NCI-H1694 (cell line): ENCODE measurements around the gene SVIL.
"Not testable (repeated sequence)": the region's sequence is repeated elsewhere in the genome, so short reads cannot be mapped to it uniquely, and the experiment has no call there.

Experiments used
- DNase-seq: peaks from one replicate; lab custom pipeline; 2025; lab: John Stamatoyannopoulos, UW

SVIL gene

GRCh38 chr10:29600821-29601220 is 34.0 kb downstream of the SVIL start:
- DNase-seq, result no peak

GRCh38 chr10:29600067-29600466 is 34.7 kb downstream of the SVIL start:
- DNase-seq, result no peak

GRCh38 chr10:29598851-29599311 is 35.9 kb downstream of the SVIL start:
- DNase-seq, result no peak

- DNase-seq, result no peak
Observed at GRCh38 chr10:29596826-29597225, 37.9 kb downstream of the SVIL start.

- DNase-seq, result no peak
Observed at GRCh38 chr10:29596356-29596755, 38.4 kb downstream of the SVIL start.

GRCh38 chr10:29595636-29596225 is 39.0 kb downstream of the SVIL start:
- no peak for DNase-seq

GRCh38 chr10:29595146-29595545 is 39.6 kb downstream of the SVIL start:
- no peak for DNase-seq

- no peak for DNase-seq
Observed at GRCh38 chr10:29591651-29591968, 43.2 kb downstream of the SVIL start.

GRCh38 chr10:29590915-29591650 is 43.7 kb downstream of the SVIL start:
- no peak for DNase-seq

- no peak for DNase-seq
Observed at GRCh38 chr10:29588629-29589421, 45.9 kb downstream of the SVIL start.

- DNase-seq, result not testable (repeated sequence)
Observed at GRCh38 chr10:29587750-29588628, 46.8 kb downstream of the SVIL start.

- DNase-seq, result not testable (repeated sequence)
Observed at GRCh38 chr10:29587102-29587749, 47.5 kb downstream of the SVIL start.

GRCh38 chr10:29586509-29586908 is 48.3 kb downstream of the SVIL start:
- DNase-seq, result no peak

GRCh38 chr10:29585488-29585976 is 49.2 kb downstream of the SVIL start:
- no peak for DNase-seq

GRCh38 chr10:29584436-29584835 is 50.3 kb downstream of the SVIL start:
- DNase-seq, result no peak

- DNase-seq, result no peak
Observed at GRCh38 chr10:29583674-29584073, 51.1 kb downstream of the SVIL start.

- DNase-seq, result not testable (repeated sequence)
Observed at GRCh38 chr10:29582769-29583168, 52.0 kb downstream of the SVIL start.

- DNase-seq, result no peak
Observed at GRCh38 chr10:29579455-29579970, 55.3 kb downstream of the SVIL start.

- DNase-seq, result no peak
Observed at GRCh38 chr10:29578457-29578856, 56.3 kb downstream of the SVIL start.

- no peak for DNase-seq
Observed at GRCh38 chr10:29576681-29577080, 58.1 kb downstream of the SVIL start.

GRCh38 chr10:29575098-29575455 is 59.7 kb downstream of the SVIL start:
- no peak for DNase-seq
